Activated T-cell treated with anti-CD3 and anti-CD28 coated beads for 48 hours (primary cell): ENCODE measurements around the gene MIA2.
"Not testable (repeated sequence)": the region's sequence is repeated elsewhere in the genome, so short reads cannot be mapped to it uniquely, and the experiment has no call there.

Experiments used
- DNase-seq: peaks from one replicate; pipeline ENCODE4 v3.0.0-alpha.2; 2020; ENCODE audit warnings: low read depth

MIA2 gene

GRCh38 chr14:39268393-39268792 lies 34.7 kb downstream of the MIA2 start:
- DNase-seq, result no peak

GRCh38 chr14:39272918-39273317 lies 39.2 kb downstream of the MIA2 start:
- no peak for DNase-seq

- no peak for DNase-seq
These were observed 41.7 kb downstream of the MIA2 start for GRCh38 chr14:39275395-39275794.

GRCh38 chr14:39276005-39276404 lies 42.3 kb downstream of the MIA2 start:
- no peak for DNase-seq

- no peak for DNase-seq
These were observed 42.9 kb downstream of the MIA2 start for GRCh38 chr14:39276579-39277114.

GRCh38 chr14:39279515-39279914 lies 45.8 kb downstream of the MIA2 start:
- DNase-seq, result no peak

GRCh38 chr14:39280678-39281077 lies 47.0 kb downstream of the MIA2 start:
- DNase-seq, result not testable (repeated sequence)

- DNase-seq, result no peak
These were observed 55.8 kb downstream of the MIA2 start for GRCh38 chr14:39289523-39289922.

- DNase-seq, result no peak
These were observed 58.0 kb downstream of the MIA2 start for GRCh38 chr14:39291701-39292100.

GRCh38 chr14:39293629-39294028 lies 59.9 kb downstream of the MIA2 start:
- DNase-seq, result no peak

GRCh38 chr14:39300389-39300788 lies 66.7 kb downstream of the MIA2 start:
- not testable (repeated sequence) for DNase-seq

GRCh38 chr14:39302124-39302810 lies 68.6 kb downstream of the MIA2 start:
- no peak for DNase-seq

GRCh38 chr14:39303115-39303514 lies 69.4 kb downstream of the MIA2 start:
- no peak for DNase-seq

- DNase-seq, result no peak
These were observed 74.1 kb downstream of the MIA2 start for GRCh38 chr14:39307815-39308214.

- DNase-seq, result no peak
These were observed 76.3 kb downstream of the MIA2 start for GRCh38 chr14:39310051-39310450.

- no peak for DNase-seq
These were observed 82.2 kb downstream of the MIA2 start for GRCh38 chr14:39315859-39316444.

- DNase-seq, result no peak
These were observed 83.3 kb downstream of the MIA2 start for GRCh38 chr14:39316830-39317553.

- no peak for DNase-seq
These were observed 84.9 kb downstream of the MIA2 start for GRCh38 chr14:39318574-39318973.

GRCh38 chr14:39319381-39319780 lies 85.7 kb downstream of the MIA2 start:
- no peak for DNase-seq

- no peak for DNase-seq
These were observed 86.6 kb downstream of the MIA2 start for GRCh38 chr14:39320318-39320717.

GRCh38 chr14:39322807-39323206 lies 89.1 kb downstream of the MIA2 start:
- no peak for DNase-seq

- DNase-seq, result no peak
These were observed 90.4 kb downstream of the MIA2 start for GRCh38 chr14:39324097-39324496.

- DNase-seq, result no peak
These were observed 105.3 kb downstream of the MIA2 start for GRCh38 chr14:39339003-39339402.
